Brain microvascular endothelial cell (primary cell): ENCODE measurements around the gene RAVER2.
A peak's percentile ranks its signal among the peaks of the same experiment; 100 is the strongest.

Experiments used
- DNase-seq: peaks from one replicate; pipeline ENCODE4 v3.0.0-alpha.2; 2020
- H3K27ac ChIP-seq: fragments of 250-450 bp; sonication (Bioruptor Pico); 2 replicates; pipeline ENCODE4 v1.5.1; 2020; ENCODE audit warnings: mild to moderate bottlenecking, moderate library complexity
- H3K27me3 ChIP-seq: fragments of 250-450 bp; sonication (Bioruptor Pico); replicated peaks from 2 replicates; pipeline ENCODE4 v1.5.1; 2020; ENCODE audit warnings: mild to moderate bottlenecking
- H3K36me3 ChIP-seq: fragments of 250-450 bp; sonication (Bioruptor Pico); replicated peaks from 2 replicates; pipeline ENCODE4 v1.5.1; 2020; ENCODE audit warnings: mild to moderate bottlenecking
- H3K4me3 ChIP-seq: 2 replicates; pipeline ENCODE4 v1.5.1; 2011; ENCODE audit warnings: low read depth, mild to moderate bottlenecking, control low read depth, low read length, moderate library complexity
- in situ Hi-C: cut with HindIII; loops from 2 replicates; pipeline ENCODE4 v1.10.0; 2017; ENCODE audit warnings: low sequenced_read_pairs, low pct_ligation_motif_present
- TF ChIP-seq, protein P1 (sequence below): IDR thresholded peaks from 2 replicates; pipeline ENCODE4 v1.5.1; 2011; ENCODE audit warnings: low read depth, mild to moderate bottlenecking, moderate library complexity, low read length, control low read depth, inconsistent platforms; ENCODE audit errors: missing control alignments

The RAVER2 gene

DNA sequence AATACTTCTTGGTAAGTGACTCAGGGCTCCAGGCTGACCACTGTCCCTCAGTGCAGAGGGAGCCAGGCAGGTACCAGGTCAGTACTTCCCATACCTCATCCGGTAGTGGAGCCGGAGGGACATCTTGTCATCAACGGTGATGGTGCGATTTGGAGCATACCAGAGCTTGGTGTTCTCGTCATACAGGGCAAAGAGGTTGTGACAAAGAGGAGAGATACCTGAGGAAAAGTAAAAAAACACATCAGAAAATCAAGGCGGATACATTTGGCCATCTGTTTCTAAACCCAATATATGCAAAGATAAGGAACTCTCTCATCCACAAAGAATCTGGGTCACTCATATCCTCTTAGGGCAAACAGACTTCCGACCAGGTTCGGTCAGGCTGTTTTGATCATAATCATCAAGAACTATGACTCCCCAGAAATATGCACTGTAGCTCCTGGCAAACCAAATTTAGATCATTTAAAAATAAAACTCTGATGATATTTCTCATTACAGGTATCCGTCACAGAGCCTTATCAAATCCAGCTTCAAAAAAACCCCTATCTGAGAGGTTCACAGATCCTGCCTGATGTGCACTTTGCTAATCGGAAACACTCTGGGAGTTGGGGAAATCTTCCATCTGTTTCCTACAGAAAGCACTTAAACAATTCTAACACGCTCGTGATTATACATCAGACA, 134.2 kb downstream of the RAVER2 start:
- Histone ChIP-seq H3K27ac (peak overlapping the region; percentile 48), H3K36me3 (peaks cover 33% of the 10 kb centered on the region), H3K4me3 (no peak overlapping the region), H3K27me3 (no peaks in the 10 kb centered on the region)
- in situ Hi-C loops: no loop called here
- TF ChIP-seq, protein P1, sequence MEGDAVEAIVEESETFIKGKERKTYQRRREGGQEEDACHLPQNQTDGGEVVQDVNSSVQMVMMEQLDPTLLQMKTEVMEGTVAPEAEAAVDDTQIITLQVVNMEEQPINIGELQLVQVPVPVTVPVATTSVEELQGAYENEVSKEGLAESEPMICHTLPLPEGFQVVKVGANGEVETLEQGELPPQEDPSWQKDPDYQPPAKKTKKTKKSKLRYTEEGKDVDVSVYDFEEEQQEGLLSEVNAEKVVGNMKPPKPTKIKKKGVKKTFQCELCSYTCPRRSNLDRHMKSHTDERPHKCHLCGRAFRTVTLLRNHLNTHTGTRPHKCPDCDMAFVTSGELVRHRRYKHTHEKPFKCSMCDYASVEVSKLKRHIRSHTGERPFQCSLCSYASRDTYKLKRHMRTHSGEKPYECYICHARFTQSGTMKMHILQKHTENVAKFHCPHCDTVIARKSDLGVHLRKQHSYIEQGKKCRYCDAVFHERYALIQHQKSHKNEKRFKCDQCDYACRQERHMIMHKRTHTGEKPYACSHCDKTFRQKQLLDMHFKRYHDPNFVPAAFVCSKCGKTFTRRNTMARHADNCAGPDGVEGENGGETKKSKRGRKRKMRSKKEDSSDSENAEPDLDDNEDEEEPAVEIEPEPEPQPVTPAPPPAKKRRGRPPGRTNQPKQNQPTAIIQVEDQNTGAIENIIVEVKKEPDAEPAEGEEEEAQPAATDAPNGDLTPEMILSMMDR: no peak
- DNase-seq: peak; percentile 45

- no peak for DNase-seq
- in situ Hi-C loops: no loop called here
- TF ChIP-seq, protein P1: no peak
- H3K36me3 ChIP-seq: peaks cover 23% of the 10 kb centered on the region
- H3K27me3 ChIP-seq: no peaks in the 10 kb centered on the region
- H3K27ac ChIP-seq: peak overlapping the region; percentile 63
- H3K4me3 ChIP-seq: no peak overlapping the region
These were observed 135.6 kb downstream of the RAVER2 start for GRCh38 chr1:64880449-64880848.

GRCh38 chr1:64881281-64881680, 136.4 kb downstream of the RAVER2 start:
- Histone ChIP-seq H3K27ac (peak overlapping the region; percentile 63), H3K36me3 (peaks cover 14% of the 10 kb centered on the region), H3K27me3 (no peaks in the 10 kb centered on the region), H3K4me3 (no peak overlapping the region)
- in situ Hi-C loops: no loop called here
- peak; percentile 38 for DNase-seq
- TF ChIP-seq, protein P1: no peak
